Fibroblast of lung (primary cell): ENCODE data around the gene ATP2B2.

ENCODE experiments used
- CTCF ChIP-seq, 2 donors: IDR thresholded peaks in 1 of 2; conservative IDR thresholded peaks in 1 of 2; 1 replicate in 1 of 2; 2 replicates in 1 of 2; pipeline ENCODE4 v1.5.1; 2011 to 2012; ENCODE audit warnings: low read length in 2 of 2, control low read depth in 1 of 2, inconsistent platforms in 1 of 2, low read depth in 1 of 2, mild to moderate bottlenecking in 1 of 2
- EZH2 ChIP-seq: IDR thresholded peaks from 2 replicates; pipeline ENCODE4 v1.5.1; 2012; ENCODE audit warnings: low read length, control low read depth, mild to moderate bottlenecking; ENCODE audit errors: missing control alignments

- TF ChIP-seq CTCF (conservative IDR thresholded peaks at IDR 0.05 in 1 of 2, IDR thresholded peaks at IDR 0.05 in 1 of 2; ENCODE audit: low read depth in 1 of 2, low read length in 2 of 2) (no peak), EZH2 (no peak)
These were observed 60.9 kb downstream of the ATP2B2 start for GRCh38 chr3:10444511-10444910.
